ENCODE measurements around the gene ZNF19.

Gene ZNF19

DNA sequence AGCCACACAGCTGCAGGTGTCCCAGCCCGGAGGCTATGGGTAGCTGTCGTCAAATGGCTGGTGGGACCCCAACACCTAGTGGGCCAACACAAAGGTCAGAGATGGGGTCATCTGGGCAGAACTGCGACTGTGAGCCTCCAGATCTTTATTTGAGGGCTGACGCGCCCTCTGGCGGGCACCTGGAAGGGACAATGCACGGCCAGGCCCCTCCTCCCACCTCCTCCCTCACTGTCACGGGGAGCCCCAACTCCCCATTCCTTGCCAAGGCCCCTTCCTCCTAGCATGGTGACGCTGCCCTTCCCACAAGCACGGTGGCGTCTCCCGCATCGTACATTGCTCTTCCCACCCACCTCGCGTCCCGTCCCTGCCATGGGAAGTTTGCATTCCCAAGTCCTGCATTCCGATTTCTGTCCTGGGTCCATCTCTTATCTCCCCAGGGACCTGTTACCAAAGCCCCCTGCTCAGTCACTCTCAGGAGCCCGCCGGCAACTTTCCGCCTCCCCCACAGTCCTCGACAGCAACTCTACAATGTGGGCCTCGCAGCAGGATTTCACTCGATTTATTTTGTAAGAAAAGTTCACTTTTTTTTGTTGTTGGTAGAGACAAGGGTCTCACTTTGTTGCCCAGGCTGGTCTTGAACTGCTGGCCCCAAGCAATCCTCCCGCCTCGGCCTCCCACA is 48.3 kb downstream of the ZNF19 start:
- no peak for DNase-seq

DNA sequence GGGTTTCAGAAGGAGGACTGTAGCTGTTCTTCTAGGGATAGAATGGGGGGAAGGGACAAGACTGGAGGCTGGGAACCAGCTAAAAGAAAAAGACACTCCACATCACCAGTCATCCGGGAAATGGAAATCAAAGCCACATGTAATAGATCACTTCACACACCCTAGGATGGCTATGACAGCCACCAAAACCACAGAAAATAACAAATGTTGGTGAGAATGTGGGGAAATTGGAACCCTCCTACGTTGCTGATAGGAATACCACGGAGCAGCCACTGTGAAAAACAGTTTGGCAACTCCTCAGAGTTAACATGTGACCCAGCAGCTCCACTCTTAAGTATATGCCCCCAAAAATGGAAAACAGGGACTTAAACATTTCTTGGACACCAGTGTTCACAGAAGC is 49.6 kb downstream of the ZNF19 start:
- DNase-seq: no peak

DNA sequence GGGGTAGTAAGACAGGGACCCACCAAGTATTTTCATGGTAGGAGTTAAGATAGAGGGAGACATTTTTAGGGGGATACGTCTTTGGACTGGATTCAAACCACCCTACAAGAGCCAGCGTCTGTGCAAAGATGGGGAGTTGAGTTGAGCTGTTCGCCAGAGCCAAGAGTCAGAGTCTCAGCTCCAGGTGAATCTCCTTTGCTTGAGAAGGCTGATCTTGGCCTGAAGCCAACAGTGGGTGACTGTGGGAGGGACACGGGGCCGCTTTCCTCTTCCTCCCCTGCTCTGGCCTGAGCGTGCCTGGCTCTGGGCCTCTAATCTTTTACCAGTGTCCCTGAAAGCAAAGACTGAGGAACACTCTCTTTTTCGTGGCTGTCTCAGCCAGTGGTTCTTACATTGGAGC is 52.7 kb downstream of the ZNF19 start:
- DNase-seq: no peak

DNA sequence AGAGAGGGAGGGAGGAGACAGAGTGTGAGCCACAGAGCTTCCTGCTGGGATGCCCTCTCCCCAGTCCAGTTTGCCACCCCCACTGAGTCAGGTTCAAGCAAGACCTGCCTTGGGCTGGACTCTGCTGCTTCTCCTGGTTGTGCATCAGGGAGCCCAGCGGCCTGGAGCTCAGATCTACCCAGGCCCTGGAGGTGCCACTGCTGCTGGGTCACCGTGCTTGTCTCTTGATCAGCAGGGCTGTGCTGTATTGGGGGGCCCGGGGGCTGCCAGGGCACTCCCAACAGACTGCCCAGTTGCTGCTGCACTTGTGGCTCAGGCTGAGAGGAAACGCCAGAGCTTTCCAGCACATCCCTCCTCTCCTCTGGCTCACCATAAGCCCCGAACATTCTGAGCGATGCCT is 56.2 kb downstream of the ZNF19 start:
- no peak for DNase-seq

DNA sequence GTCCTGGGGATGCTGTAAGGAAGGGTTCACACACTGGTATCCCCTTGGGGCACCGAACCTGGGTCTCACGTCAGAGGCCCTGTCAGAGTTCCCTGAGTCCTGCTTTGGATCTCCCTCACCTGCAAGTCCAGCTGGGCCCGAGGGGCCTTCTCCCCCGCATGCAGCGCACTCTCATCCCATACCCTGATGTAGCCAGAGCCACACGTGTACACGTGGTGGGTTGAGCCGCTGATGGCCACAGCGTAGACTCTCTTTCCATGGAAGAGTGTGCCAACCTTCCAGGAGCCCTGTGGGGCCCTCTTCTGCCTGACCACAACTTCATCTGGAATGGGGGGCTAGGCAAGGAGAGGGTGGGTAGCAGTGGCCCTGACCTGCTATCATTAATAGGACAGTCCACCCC is 57.1 kb downstream of the ZNF19 start:
- no peak for DNase-seq

DNA sequence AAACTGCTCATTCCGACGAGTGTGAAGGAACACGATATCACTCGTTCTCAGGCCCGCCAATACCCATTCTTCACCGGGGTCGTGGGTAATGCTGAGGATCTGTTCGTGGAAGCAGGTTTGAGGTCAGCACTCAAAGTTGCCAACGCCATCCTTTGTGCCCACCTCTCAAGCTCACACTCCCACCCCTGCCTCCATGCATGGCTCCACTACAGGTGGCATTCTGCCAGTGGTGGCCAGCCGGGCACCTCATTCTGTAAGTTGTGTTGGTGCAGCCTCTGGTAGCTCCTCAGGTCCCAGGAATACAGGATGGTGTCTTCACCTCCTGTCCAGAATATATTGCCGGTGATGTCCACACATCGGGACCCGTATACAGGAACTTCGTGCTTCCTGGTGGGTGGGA is 57.9 kb downstream of the ZNF19 start:
- DNase-seq: no peak

DNA sequence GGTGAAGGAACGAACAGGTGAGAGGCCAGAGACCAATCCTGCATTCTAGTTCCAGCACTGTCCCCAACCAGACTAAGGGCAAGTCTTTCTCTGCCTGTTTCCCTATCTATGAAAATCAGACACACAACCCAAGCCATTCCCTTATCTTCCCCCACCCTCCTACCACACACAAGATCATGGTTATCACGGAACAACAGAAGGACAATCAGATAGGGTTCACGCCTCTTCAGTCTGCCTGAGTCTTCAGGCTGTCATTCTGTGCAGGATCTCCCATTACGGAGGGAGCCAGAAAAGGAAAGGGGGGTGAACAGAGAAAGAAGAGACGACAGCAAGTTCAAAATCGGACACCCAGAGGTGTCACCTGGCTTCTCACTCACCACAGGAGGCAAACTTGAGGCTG is 58.4 kb downstream of the ZNF19 start:
- no peak for DNase-seq

DNA sequence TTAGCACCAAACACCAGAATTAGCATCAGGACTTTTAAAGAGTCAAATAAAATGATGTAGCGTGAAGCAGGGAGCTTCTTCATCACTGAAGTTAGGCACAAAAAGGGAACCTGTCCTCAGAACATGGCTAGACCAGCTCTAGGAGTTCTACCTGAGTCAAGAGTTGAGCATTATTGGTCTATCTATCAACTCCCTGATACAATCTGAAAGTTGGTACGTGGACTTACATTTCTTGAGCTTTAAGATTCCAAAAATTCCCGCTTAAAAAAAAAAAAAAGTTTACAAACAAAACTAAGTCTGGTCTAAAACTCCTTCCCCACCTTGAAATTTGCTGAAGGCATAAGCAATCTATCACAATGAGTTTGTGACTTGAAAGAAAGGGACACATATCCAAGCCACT is 59.5 kb downstream of the ZNF19 start:
- no peak for DNase-seq

DNA sequence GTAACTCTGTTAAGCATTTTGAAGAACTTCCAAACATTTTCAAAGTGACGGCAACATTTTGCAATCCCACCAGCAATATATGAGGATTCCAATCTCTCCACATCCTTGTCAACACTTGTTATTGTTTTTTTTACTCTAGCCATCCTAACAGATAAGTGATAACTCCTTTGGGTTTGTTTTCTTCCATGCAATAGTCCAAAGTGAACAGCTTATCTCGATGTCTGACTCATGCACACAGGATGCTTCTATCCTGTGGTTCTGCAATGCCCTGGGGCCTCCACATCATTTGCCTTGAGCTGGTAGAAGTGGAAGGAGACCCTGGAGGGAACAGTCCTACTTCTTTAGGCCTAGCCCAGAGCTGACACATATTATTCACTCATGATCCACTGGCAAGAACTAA is 60.2 kb downstream of the ZNF19 start:
- no peak for DNase-seq

DNA sequence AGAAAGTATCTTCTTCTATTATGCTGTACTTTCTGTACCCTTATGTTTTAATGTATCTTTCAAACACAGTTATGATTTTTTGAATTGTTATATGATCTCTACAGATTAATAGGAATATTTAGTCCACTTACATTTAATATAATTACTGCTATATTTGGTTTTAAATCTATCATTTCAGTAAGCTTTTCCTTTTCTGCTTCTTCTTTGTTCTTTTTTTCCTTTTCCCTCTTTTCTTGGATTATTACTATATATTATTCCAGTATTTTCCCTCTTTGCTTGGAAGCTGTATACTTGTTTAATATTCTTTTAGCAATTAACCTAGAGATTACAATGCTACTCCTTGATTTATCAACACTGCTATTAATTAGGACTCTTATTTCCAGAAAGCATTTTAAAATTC is 60.7 kb downstream of the ZNF19 start:
- no peak for DNase-seq

DNA sequence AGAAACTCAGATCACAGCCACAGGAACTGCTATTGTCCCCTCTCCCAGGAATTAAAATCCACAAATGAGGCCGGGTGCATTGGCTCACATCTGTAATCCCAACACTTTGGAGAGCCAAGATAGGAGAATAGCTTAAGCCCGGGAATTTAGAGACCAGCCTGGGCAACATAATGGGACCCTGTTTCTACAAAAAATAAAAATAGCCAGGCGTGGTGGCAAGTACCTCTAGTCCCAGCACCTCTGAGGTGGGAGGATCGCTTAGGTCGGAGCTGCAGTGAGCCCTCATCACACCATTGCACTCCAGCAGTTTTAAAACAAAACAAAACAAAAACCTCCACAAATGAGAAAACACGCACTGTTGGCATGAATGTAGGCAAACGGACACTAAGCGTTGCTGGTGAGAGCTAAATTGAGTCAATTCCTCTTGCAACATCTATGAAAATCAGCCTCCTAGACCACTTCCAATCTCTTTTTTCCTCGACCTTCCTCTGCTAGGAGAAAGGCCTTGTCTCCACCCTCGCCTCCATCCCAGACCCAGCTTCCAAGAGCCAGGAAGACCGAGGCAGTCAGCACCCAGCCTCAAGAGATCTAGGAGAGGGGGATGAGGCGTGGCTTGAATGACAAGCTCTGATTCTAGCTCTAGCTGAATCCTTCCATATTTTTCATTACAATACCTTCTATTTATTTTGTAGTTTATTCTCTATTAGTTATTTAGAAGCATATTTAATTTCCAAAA is 62.1 kb downstream of the ZNF19 start:
- no peak for DNase-seq

DNA sequence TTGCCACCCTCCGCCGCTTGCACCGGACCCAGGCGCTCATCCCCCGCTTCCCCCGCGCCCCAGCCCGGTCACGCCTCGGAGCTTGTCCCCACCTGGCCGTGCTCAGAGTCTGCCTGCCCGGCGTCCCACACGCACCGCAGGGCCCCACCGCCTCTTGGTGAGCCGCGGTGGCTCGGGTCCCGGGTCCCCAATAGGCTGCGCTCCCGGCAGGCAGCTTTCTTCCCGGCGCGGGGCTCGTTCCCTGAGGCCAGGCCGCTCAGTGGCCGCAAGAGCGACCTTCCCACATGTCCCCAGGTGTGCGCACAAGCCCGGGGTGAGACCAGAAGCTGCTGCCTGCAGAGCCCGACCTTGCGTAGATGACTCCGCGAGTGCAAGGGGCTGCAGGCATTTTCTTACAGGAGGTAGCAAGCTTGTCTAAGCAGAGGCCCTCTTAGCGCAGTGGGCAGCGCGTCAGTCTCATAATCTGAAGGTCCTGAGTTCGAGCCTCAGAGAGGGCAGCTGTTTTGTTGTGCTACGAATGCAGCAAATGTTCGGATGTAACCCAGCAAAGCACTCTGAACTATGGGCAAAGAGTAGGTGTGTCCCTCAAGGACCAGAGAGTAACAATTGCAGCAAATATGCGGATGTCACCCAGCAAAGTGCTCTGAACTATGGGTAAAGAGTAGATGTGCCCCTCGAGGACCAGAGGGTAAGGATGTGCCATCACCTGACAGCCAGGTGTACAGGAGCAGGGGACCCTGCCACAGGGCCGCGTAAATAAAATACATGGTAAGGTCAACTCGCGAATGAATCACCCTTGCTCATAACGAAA is 62.9 kb downstream of the ZNF19 start:
- no peak for DNase-seq

DNA sequence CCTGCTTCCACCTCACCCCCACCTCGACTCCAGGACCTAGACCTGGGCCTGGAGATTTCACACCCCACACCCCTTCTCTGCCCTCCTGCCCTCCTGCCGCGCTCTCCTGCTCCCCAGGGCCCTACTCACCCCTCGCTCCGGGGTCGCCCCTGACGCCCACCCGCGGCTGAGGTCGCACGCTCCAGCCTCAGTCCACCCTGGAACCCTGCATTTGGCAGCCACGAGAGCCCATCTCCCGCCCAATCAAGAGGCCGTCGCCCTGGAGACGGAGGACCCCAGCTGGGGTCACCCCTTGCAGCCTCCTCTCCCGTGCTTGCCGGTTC is 63.4 kb downstream of the ZNF19 start:
- no peak for DNase-seq

DNA sequence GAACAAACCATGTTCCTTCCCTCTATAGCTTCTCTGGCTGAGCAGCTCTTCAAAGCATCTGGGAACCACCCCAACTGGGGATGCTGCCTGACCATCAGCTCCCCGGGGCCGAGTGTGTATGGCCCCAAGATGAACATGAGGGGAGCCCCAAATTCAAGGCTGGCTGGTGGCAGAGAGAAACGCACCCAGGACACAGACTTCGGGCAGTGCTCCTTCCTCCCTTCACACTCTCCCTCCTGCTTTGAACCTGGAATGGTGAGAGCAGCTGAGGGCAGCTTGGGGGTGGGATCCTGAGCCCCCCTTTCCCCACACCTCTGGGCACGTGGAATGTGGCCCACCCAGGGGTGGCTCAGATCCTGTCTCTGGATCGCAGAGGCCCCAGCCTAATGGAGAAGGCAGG is 64.5 kb downstream of the ZNF19 start:
- DNase-seq: no peak

DNA sequence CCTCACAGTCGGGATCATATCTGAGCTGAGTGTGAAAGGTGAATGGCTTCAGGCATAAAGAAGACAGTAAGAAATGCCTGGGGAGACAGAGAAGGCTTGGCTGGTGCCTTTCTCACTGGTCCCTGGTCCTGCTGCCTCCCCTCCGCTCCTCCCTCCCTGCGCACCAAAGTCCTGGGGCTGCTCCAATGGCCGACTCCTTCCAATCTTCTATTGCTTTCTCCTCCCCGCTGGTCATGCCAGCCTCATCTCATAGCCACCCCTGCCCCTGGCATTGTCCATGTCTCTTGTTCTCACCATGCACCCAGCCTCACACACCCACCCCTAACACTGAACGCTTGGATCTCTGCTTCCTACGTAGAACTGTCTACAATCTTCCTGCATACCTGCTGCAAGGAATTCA is 65.3 kb downstream of the ZNF19 start:
- no peak for DNase-seq

Measured in NCI-H1105 treated with DMSO at 0.1 percent for 48 hours (cell line).